ENCODE measurements around the gene C10orf105. TPM values are rescaled to one million over a fixed set of nuclear protein-coding genes. Genes with fewer than 3 reads are reported as not detected.

The C10orf105 gene
- total RNA-seq, 1 donor from 2014 or later, result not detected

GRCh38 chr10:71678057-71678805, 41.3 kb downstream of the C10orf105 start:
- Mint-ChIP-seq H3K4me3 (no peak overlapping the region), H3K27me3 (peaks cover 6% of the 10 kb centered on the region), H3K4me1 (no peaks in the 10 kb centered on the region), H3K36me3 (ENCODE audit: low read depth) (no peaks in the 10 kb centered on the region), H3K9me3 (no peaks in the 10 kb centered on the region), H3K27ac (no peak overlapping the region)
- no peak for DNase-seq
- TF ChIP-seq CTCF (IDR thresholded peaks at IDR 0.05), result no peak
- ChIA-PET POLR2A (no interaction called here), CTCF (no interaction called here)
- no peak for ATAC-seq (ENCODE audit: low read depth)
- intact Hi-C loops (cut with micrococcal nuclease), result no loop called here

- Mint-ChIP-seq H3K27ac (no peak overlapping the region), H3K4me3 (no peak overlapping the region), H3K27me3 (peaks cover 6% of the 10 kb centered on the region), H3K9me3 (no peaks in the 10 kb centered on the region), H3K4me1 (peaks cover 6% of the 10 kb centered on the region), H3K36me3 (ENCODE audit: low read depth) (no peaks in the 10 kb centered on the region)
- TF ChIP-seq CTCF (IDR thresholded peaks at IDR 0.05), result no peak
- POLR2A ChIA-PET, result interaction anchor here (1.0 kb wide), 1 partner anchor 16 kb away, joined by 3 read pairs; no protein-coding TSS in a partner anchor
- no peak for ATAC-seq (ENCODE audit: low read depth)
- CTCF ChIA-PET, result no interaction called here
- intact Hi-C loops (cut with micrococcal nuclease), result no loop called here
- no peak for DNase-seq
These were observed 42.3 kb downstream of the C10orf105 start for GRCh38 chr10:71677261-71677660.

- intact Hi-C loops (cut with micrococcal nuclease), result no loop called here
- Mint-ChIP-seq H3K27me3 (peaks cover 6% of the 10 kb centered on the region), H3K27ac (no peak overlapping the region), H3K4me1 (peaks cover 6% of the 10 kb centered on the region), H3K36me3 (ENCODE audit: low read depth) (no peaks in the 10 kb centered on the region), H3K4me3 (no peak overlapping the region), H3K9me3 (no peaks in the 10 kb centered on the region)
- TF ChIP-seq CTCF (IDR thresholded peaks at IDR 0.05), result no peak
- CTCF ChIA-PET, result interaction anchor here (0.6 to 1.0 kb wide), 2 partner anchors 13 to 32 kb away, joined by 3 read pairs; no protein-coding TSS in a partner anchor
- POLR2A ChIA-PET, result no interaction called here
- ATAC-seq (ENCODE audit: low read depth) (no peak), DNase-seq (no peak)
These were observed 44.1 kb downstream of the C10orf105 start for GRCh38 chr10:71675295-71675970.

GRCh38 chr10:71671994-71672946, 47.3 kb downstream of the C10orf105 start:
- Mint-ChIP-seq H3K27ac (no peak overlapping the region), H3K9me3 (no peaks in the 10 kb centered on the region), H3K36me3 (ENCODE audit: low read depth) (no peaks in the 10 kb centered on the region), H3K4me3 (no peak overlapping the region), H3K4me1 (peaks cover 12% of the 10 kb centered on the region), H3K27me3 (peaks cover 1% of the 10 kb centered on the region)
- ATAC-seq (ENCODE audit: low read depth), result no peak
- ChIA-PET CTCF (no interaction called here), POLR2A (no interaction called here)
- intact Hi-C loops (cut with micrococcal nuclease), result no loop called here
- no peak for DNase-seq
- TF ChIP-seq CTCF (IDR thresholded peaks at IDR 0.05), result no peak
